GM12878 (cell line): ENCODE measurements around the gene ATP6V0E1. TPM values are rescaled to one million over a fixed set of nuclear protein-coding genes. Genes with fewer than 3 reads are reported as not detected.

Experiments used
- ATF7 ChIP-seq: fragments of 450-650 bp; IDR thresholded peaks from 2 replicates; pipeline ENCODE4 v1.6.1; 2016; ENCODE audit warnings: low read depth, mild to moderate bottlenecking
- CBFB ChIP-seq: IDR thresholded peaks from 2 replicates; pipeline ENCODE4 v1.6.1; 2016; ENCODE audit warnings: antibody characterized with exemption, low read depth
- CBX5 ChIP-seq: sonication (generic); IDR thresholded peaks from 2 replicates; pipeline ENCODE4 v1.6.1; 2016; ENCODE audit warnings: low read depth, moderate library complexity, mild to moderate bottlenecking, inconsistent platforms
- CHD1 ChIP-seq: IDR thresholded peaks from 2 replicates; pipeline ENCODE4 v1.6.1; 2012; ENCODE audit warnings: low read depth, low read length, improper control_type of control experiment
- CREM ChIP-seq: IDR thresholded peaks from 2 replicates; pipeline ENCODE4 v1.6.1; 2014; ENCODE audit warnings: antibody characterized with exemption, low read depth
- DPF2 ChIP-seq: fragments of 450-650 bp; IDR thresholded peaks from 2 replicates; pipeline ENCODE4 v1.6.1; 2017; ENCODE audit warnings: mild to moderate bottlenecking
- ETV6 ChIP-seq, 2 experiments: fragments of 450-650 bp in 1 of 2; IDR thresholded peaks in 1 of 2; conservative IDR thresholded peaks in 1 of 2; 2 replicates each; pipeline ENCODE4 v1.6.1; 2014; ENCODE audit warnings: antibody characterized with exemption in 1 of 2, borderline replicate concordance in 1 of 2, low read depth in 1 of 2, mild to moderate bottlenecking in 1 of 2, moderate library complexity in 1 of 2
- FOXK2 ChIP-seq: fragments of 450-650 bp; IDR thresholded peaks from 2 replicates; pipeline ENCODE4 v1.6.1; 2017; ENCODE audit warnings: mild to moderate bottlenecking, moderate library complexity
- GABPA ChIP-seq: IDR thresholded peaks from 2 replicates; pipeline ENCODE4 v1.6.1; 2014; ENCODE audit warnings: antibody characterized with exemption, low read depth, mild to moderate bottlenecking, inconsistent platforms
- HDAC2 ChIP-seq: fragments of 200-600 bp; sonication (generic); IDR thresholded peaks from 2 replicates; pipeline ENCODE4 v1.6.1; 2017
- HDGF ChIP-seq: fragments of 450-650 bp; IDR thresholded peaks from 2 replicates; pipeline ENCODE4 v1.6.1; 2016; ENCODE audit warnings: antibody characterized with exemption
- IRF4 ChIP-seq: IDR thresholded peaks from 2 replicates; pipeline ENCODE4 v1.6.1; 2011; ENCODE audit warnings: low read depth, low read length
- MTA2 ChIP-seq: fragments of 450-650 bp; IDR thresholded peaks from 2 replicates; pipeline ENCODE4 v1.6.1; 2016; ENCODE audit warnings: low read depth, mild to moderate bottlenecking, moderate library complexity
- MTA3 ChIP-seq: IDR thresholded peaks from 2 replicates; pipeline ENCODE4 v1.6.1; 2012; ENCODE audit warnings: low read length, inconsistent platforms, borderline replicate concordance
- RAD51 ChIP-seq: fragments of 450-650 bp; IDR thresholded peaks from 2 replicates; pipeline ENCODE4 v1.6.1; 2016; ENCODE audit warnings: moderate library complexity, mild to moderate bottlenecking, inconsistent platforms
- RB1 ChIP-seq: fragments of 450-650 bp; formaldehyde crosslinking; IDR thresholded peaks from 2 replicates; pipeline ENCODE4 v1.6.1; 2017; ENCODE audit warnings: mild to moderate bottlenecking, borderline replicate concordance
- RFX5 ChIP-seq: IDR thresholded peaks from 2 replicates; pipeline ENCODE4 v1.6.1; 2011; ENCODE audit warnings: low read depth, low read length, improper control_type of control experiment
- RUNX3 ChIP-seq: IDR thresholded peaks from 2 replicates; pipeline ENCODE4 v1.6.1; 2012; ENCODE audit warnings: low read length, inconsistent platforms
- SKIL ChIP-seq: fragments of 450-650 bp; IDR thresholded peaks from 2 replicates; pipeline ENCODE4 v1.6.1; 2017; ENCODE audit warnings: mild to moderate bottlenecking, low read depth, inconsistent platforms; ENCODE audit not compliant: poor library complexity, severe bottlenecking
- SMARCA5 ChIP-seq: fragments of 450-650 bp; IDR thresholded peaks from 2 replicates; pipeline ENCODE4 v1.6.1; 2017; ENCODE audit warnings: mild to moderate bottlenecking
- SUZ12 ChIP-seq: fragments of 200-600 bp; sonication (generic); IDR thresholded peaks from one replicate; pipeline ENCODE4 v1.6.1; 2018; ENCODE audit warnings: antibody characterized with exemption, mild to moderate bottlenecking; ENCODE audit not compliant: unreplicated experiment
- TCF12 ChIP-seq: IDR thresholded peaks from 2 replicates; pipeline ENCODE4 v1.6.1; 2011; ENCODE audit warnings: low read depth, mild to moderate bottlenecking, low read length
- ZBTB40 ChIP-seq: fragments of 450-650 bp; IDR thresholded peaks from 2 replicates; pipeline ENCODE4 v1.6.1; 2016; ENCODE audit warnings: mild to moderate bottlenecking, moderate library complexity, borderline replicate concordance
- ZZZ3 ChIP-seq: IDR thresholded peaks from 2 replicates; pipeline ENCODE4 v1.6.1; 2011; ENCODE audit warnings: low read depth; ENCODE audit not compliant: control insufficient read depth, insufficient read length
- polyA plus RNA-seq, 11 experiments: library from polyadenylated mRNA; depleted of rRNA in 4 of 11; unstranded in 6 of 11; stranded (reverse) in 5 of 11; fragments of >200 nt; fragmentation: Nextera tagmentation in 4 of 11; fragmentation: Illumina TruSeq in 1 of 11; extraction: Ambion mirVana in 4 of 11; extraction: Trizol in 1 of 11; gene quantifications; 1 replicate in 1 of 11; 2 replicates in 10 of 11; pipeline versions ENCODE4 v1.2.1 to v1.2.3, GENCODE V29; 2011 to 2016; ENCODE audit warnings: inconsistent platforms in 2 of 11, missing spikeins in 2 of 11, low read depth in 1 of 11
- total RNA-seq, 4 experiments: library from RNA; depleted of rRNA in 3 of 4; stranded (reverse); fragments of >200 nt in 3 of 4; fragmentation: Illumina TruSeq in 1 of 4; extraction: Trizol in 1 of 4; gene quantifications; 2 replicates each; pipeline versions ENCODE4 v1.2.1 to v1.2.3, GENCODE V29; 2013 to 2021
- TF ChIP-seq, protein P1 (sequence below): IDR thresholded peaks from 2 replicates; pipeline ENCODE4 v1.6.1; 2011; ENCODE audit warnings: mild to moderate bottlenecking, low read depth, low read length, moderate library complexity; ENCODE audit not compliant: insufficient replicate concordance

Gene ATP6V0E1
- total and polyA plus RNA-seq, 10 of the 15 experiments (the other 5 are each of a cell fraction or from before 2014, with no cell fraction given): 143 to 787 (median 306) TPM

DNA sequence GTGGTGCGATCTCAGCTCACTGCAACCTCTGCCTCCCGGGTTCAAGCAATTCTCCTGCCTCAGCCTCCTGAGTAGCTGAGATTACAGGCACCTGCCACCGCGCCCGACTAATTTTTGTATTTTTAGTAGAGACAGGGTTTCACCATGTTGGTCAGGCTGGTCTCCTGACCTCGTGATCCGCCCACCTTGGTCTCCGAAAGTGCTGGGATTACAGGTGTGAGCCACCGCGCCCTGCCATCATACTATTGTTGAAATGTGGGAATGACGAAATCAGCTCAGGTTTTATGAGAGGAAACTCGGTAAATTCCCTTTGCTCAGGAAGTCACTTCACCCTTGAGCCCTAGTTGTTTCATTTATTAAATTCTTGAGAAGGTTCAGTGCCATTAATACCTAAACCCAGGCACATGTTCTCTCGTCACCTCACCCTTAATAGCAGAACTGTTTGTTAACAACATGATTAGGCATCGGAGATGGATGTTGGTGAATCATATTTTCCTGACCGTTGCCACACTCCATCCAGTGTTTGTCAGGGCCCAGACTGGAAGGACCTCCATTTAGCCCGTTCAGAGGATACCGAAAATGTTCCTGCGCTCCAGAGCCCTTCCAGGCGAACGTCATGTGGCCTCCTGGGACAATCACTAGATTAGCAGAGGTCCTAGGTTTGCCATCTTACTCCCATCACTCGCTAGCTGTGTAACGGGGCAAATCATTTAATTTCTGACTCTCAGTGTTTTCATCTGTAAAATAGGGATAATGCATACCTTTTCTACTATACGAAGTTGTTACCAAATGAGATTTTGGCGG, 52.5 kb downstream of the ATP6V0E1 start (continued):
- TF ChIP-seq ZBTB40: no peak
- peak; percentile 62 for TF ChIP-seq RUNX3
- TF ChIP-seq ATF7: peak; percentile 96
- no peak; the same call in 1 of the 2 replicates for TF ChIP-seq FOXK2
- no peak for TF ChIP-seq CBFB
- TF ChIP-seq SUZ12: no peak
- no peak for TF ChIP-seq HDAC2
- TF ChIP-seq RAD51: peak; percentile 91
- no peak for TF ChIP-seq RB1
- peak; percentile 75 for TF ChIP-seq SMARCA5
- peak; percentile 94 for TF ChIP-seq SKIL
- TF ChIP-seq ETV6 (conservative IDR thresholded peaks at IDR 0.05 in 1 of 2, IDR thresholded peaks at IDR 0.05 in 1 of 2; ENCODE audit: borderline replicate concordance in 1 of 2, low read depth in 1 of 2): peak in 1 of 2 experiments; percentile 26; a peak in 1 of 4 replicates
- TF ChIP-seq GABPA: no peak
- no peak for TF ChIP-seq CHD1
- TF ChIP-seq DPF2: peak; percentile 77
- TF ChIP-seq ZZZ3: no peak
- TF ChIP-seq IRF4: peak; percentile 8; the same call in 1 of the 2 replicates
- peak; percentile 93 for TF ChIP-seq HDGF
- peak; percentile 61; the same call in 1 of the 2 replicates for TF ChIP-seq TCF12
- TF ChIP-seq CREM: peak; percentile 62; the same call in 1 of the 2 replicates
- TF ChIP-seq CBX5: no peak; the same call in 1 of the 2 replicates
- no peak for TF ChIP-seq RFX5
- TF ChIP-seq MTA3: 0 out of 2 replicates have a peak, but pooled peaks have one; percentile 11
- TF ChIP-seq MTA2: peak; percentile 95
- TF ChIP-seq, protein P1, sequence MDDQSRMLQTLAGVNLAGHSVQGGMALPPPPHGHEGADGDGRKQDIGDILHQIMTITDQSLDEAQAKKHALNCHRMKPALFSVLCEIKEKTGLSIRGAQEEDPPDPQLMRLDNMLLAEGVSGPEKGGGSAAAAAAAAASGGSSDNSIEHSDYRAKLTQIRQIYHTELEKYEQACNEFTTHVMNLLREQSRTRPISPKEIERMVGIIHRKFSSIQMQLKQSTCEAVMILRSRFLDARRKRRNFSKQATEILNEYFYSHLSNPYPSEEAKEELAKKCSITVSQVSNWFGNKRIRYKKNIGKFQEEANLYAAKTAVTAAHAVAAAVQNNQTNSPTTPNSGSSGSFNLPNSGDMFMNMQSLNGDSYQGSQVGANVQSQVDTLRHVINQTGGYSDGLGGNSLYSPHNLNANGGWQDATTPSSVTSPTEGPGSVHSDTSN: no peak
